Measurements from ENCODE around the gene PCBP3. TPM values are rescaled to one million over a fixed set of nuclear protein-coding genes. Genes with fewer than 3 reads are reported as not detected.

PCBP3 gene
- total RNA-seq, 1 experiment from 2014 or later, result not detected

GRCh38 chr21:45726438-45726837, 82.9 kb downstream of the PCBP3 start:
- ChIA-PET POLR2A (no interaction called here), CTCF (no interaction called here)
- no TSS peak for BruUV-seq (replicated peaks)
- DNase-seq (ENCODE audit: low read depth, low spot score) (no peak), ATAC-seq (no peak)
- Histone ChIP-seq H3K27me3 (ENCODE audit: control insufficient read depth, insufficient read depth, low read length) (no peaks in the 10 kb centered on the region; the same call in none of the 2 replicates), H3K4me3 (ENCODE audit: low read depth in 2 of 2, low read length in 2 of 2) (no peak overlapping the region), H3K27ac (ENCODE audit: low read length) (no peak overlapping the region), H3K36me3 (ENCODE audit: control insufficient read depth, insufficient read depth, low read length) (no peaks in the 10 kb centered on the region), H3K9me3 (ENCODE audit: control insufficient read depth, insufficient read depth, low read depth, low read length) (no peaks in the 10 kb centered on the region), H3K4me1 (ENCODE audit: control insufficient read depth, insufficient read depth, low read length) (no peaks in the 10 kb centered on the region)
- TF ChIP-seq POLR2AphosphoS5 (IDR thresholded peaks at IDR 0.05; ENCODE audit: low read depth, low read length), result no peak
- TF ChIP-seq REST (IDR thresholded peaks at IDR 0.05; ENCODE audit: insufficient read depth in 1 of 2, low read depth in 2 of 2, low read length in 1 of 2), result no peak
- TF ChIP-seq TCF7L2 (IDR thresholded peaks at IDR 0.05; ENCODE audit: low read depth, low read length), result no peak
- TF ChIP-seq CTCF (IDR thresholded peaks at IDR 0.05), result no peak
- no peak for TF ChIP-seq SIN3A (IDR thresholded peaks at IDR 0.05; ENCODE audit: borderline replicate concordance, insufficient read depth, low read depth, low read length)
- in situ Hi-C loops (cut with HindIII; ENCODE audit: low pct_unique_long_range_greater_than_20kb, low sequenced_read_pairs), result no loop called here
- intact Hi-C loops (cut with micrococcal nuclease; ENCODE audit: unreplicated experiment), result no loop called here

- ATAC-seq (no peak), DNase-seq (ENCODE audit: low read depth, low spot score) (no peak)
- intact Hi-C loops (cut with micrococcal nuclease; ENCODE audit: unreplicated experiment), result no loop called here
- H3K27me3 ChIP-seq (ENCODE audit: control insufficient read depth, insufficient read depth, low read length), result no peaks in the 10 kb centered on the region; the same call in none of the 2 replicates
- no peak overlapping the region for H3K27ac ChIP-seq (ENCODE audit: low read length)
- H3K9me3 ChIP-seq (ENCODE audit: control insufficient read depth, insufficient read depth, low read depth, low read length), result no peaks in the 10 kb centered on the region
- CTCF ChIA-PET, result no interaction called here
- H3K4me1 ChIP-seq (ENCODE audit: control insufficient read depth, insufficient read depth, low read length), result no peaks in the 10 kb centered on the region
- in situ Hi-C loops (cut with HindIII; ENCODE audit: low pct_unique_long_range_greater_than_20kb, low sequenced_read_pairs), result no loop called here
- no peaks in the 10 kb centered on the region for H3K36me3 ChIP-seq (ENCODE audit: control insufficient read depth, insufficient read depth, low read length)
- H3K4me3 ChIP-seq (ENCODE audit: low read depth in 2 of 2, low read length in 2 of 2), result no peak overlapping the region
- no peak for TF ChIP-seq POLR2AphosphoS5 (IDR thresholded peaks at IDR 0.05; ENCODE audit: low read depth, low read length)
- no peak for TF ChIP-seq CTCF (IDR thresholded peaks at IDR 0.05)
- TF ChIP-seq REST (IDR thresholded peaks at IDR 0.05; ENCODE audit: insufficient read depth in 1 of 2, low read depth in 2 of 2, low read length in 1 of 2), result no peak
- TF ChIP-seq SIN3A (IDR thresholded peaks at IDR 0.05; ENCODE audit: borderline replicate concordance, insufficient read depth, low read depth, low read length), result no peak
- POLR2A ChIA-PET, result no interaction called here
- BruUV-seq (replicated peaks), result no TSS peak
Observed at GRCh38 chr21:45727390-45727789, 83.9 kb downstream of the PCBP3 start.

Measured in Panc1 (cell line).